ENCODE measurements around the gene ST6GALNAC5.

Gene ST6GALNAC5

DNA sequence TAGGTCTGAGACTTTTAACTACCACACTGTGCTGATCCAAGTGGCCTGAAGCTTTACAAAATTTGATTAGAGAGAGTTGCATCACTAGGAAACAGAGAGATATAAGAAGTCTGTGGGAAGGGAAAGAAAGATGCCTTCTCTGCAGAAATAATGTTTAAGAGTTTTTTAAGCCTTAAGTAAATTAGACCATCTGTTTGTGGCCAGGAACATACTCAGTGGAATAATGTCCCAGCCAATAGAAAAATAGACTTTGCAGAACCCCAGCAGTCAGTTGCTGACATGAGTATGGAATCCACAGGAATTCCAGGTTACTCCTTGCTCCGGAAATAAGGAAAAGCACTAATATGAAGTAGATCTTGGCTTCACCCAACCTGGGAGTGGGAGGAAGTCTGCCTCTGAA, 144.8 kb downstream of the ST6GALNAC5 start:
- 100% methylated on average over 1 of the region's 1 CpG for WGBS
- Histone ChIP-seq H3K27ac (ENCODE audit: low read length, poor library complexity, severe bottlenecking) (no peak overlapping the region), H4K8ac (ENCODE audit: low read length) (no peak overlapping the region), H3K4me2 (ENCODE audit: low read length, poor library complexity, severe bottlenecking) (no peak overlapping the region), H3K23ac (ENCODE audit: low read length in 2 of 2) (no peak overlapping the region), H2BK120ac (ENCODE audit: low read depth, low read length) (no peak overlapping the region), H3K27me3 (ENCODE audit: control insufficient read depth in 1 of 2, insufficient read depth in 1 of 2, low read length in 2 of 2) (peaks cover 2 to 8% of the 10 kb centered on the region in 2 experiments), H2BK5ac (ENCODE audit: low read depth, low read length, poor library complexity, severe bottlenecking) (no peak overlapping the region), H3K4ac (ENCODE audit: low read depth in 1 of 2, low read length in 2 of 2) (no peak overlapping the region), H3K9me3 (ENCODE audit: control insufficient read depth, low read length) (no peaks in the 10 kb centered on the region), H2BK12ac (ENCODE audit: low read length in 2 of 2) (no peak overlapping the region), H3K4me3 (ENCODE audit: insufficient read depth in 1 of 2, low read depth in 1 of 2, low read length in 2 of 2) (no peak overlapping the region), H3K9ac (ENCODE audit: low read length) (no peak overlapping the region), H2BK15ac (ENCODE audit: low read depth, poor library complexity, severe bottlenecking) (no peak overlapping the region), H3K18ac (ENCODE audit: low read depth in 1 of 2, low read length in 2 of 2) (no peak overlapping the region), H3K36me3 (ENCODE audit: control insufficient read depth in 1 of 2, insufficient read depth in 2 of 2, low read depth in 1 of 2, low read length in 2 of 2) (no peaks in the 10 kb centered on the region), H4K91ac (ENCODE audit: low read length) (no peak overlapping the region), H2AK5ac (ENCODE audit: low read length, severe bottlenecking) (no peak overlapping the region), H2AFZ (ENCODE audit: low read depth, low read length) (no peak overlapping the region), H3K14ac (ENCODE audit: low read length in 2 of 2) (no peak overlapping the region), H3K79me1 (replicated peaks; ENCODE audit: low read length, poor library complexity, severe bottlenecking) (no peaks in the 10 kb centered on the region), H3K4me1 (ENCODE audit: control insufficient read depth, insufficient read depth, low read depth, low read length) (no peaks in the 10 kb centered on the region)
- no peak for DNase-seq

GRCh38 chr1:77014073-77014788, 147.0 kb downstream of the ST6GALNAC5 start:
- H3K79me1 ChIP-seq (replicated peaks; ENCODE audit: low read length, poor library complexity, severe bottlenecking) = no peaks in the 10 kb centered on the region
- no peak overlapping the region for H3K4me3 ChIP-seq (ENCODE audit: insufficient read depth in 1 of 2, low read depth in 1 of 2, low read length in 2 of 2)
- H3K27me3 ChIP-seq (ENCODE audit: control insufficient read depth in 1 of 2, insufficient read depth in 1 of 2, low read length in 2 of 2) = peaks cover 18 to 23% of the 10 kb centered on the region in 2 experiments
- H4K8ac ChIP-seq (ENCODE audit: low read length) = no peak overlapping the region
- no peak overlapping the region for H2BK15ac ChIP-seq (ENCODE audit: low read depth, poor library complexity, severe bottlenecking)
- H3K14ac ChIP-seq (ENCODE audit: low read length in 2 of 2) = no peak overlapping the region
- no peaks in the 10 kb centered on the region for H3K4me1 ChIP-seq (ENCODE audit: control insufficient read depth, insufficient read depth, low read depth, low read length)
- 75% methylated on average over 5 of the region's 5 CpGs for WGBS
- H4K91ac ChIP-seq (ENCODE audit: low read length) = no peak overlapping the region
- no peak overlapping the region for H2AFZ ChIP-seq (ENCODE audit: low read depth, low read length)
- H3K9me3 ChIP-seq (ENCODE audit: control insufficient read depth, low read length) = no peaks in the 10 kb centered on the region
- no peaks in the 10 kb centered on the region for H3K36me3 ChIP-seq (ENCODE audit: control insufficient read depth in 1 of 2, insufficient read depth in 2 of 2, low read depth in 1 of 2, low read length in 2 of 2)
- no peak overlapping the region for H3K23ac ChIP-seq (ENCODE audit: low read length in 2 of 2)
- no peak overlapping the region for H3K9ac ChIP-seq (ENCODE audit: low read length)
- no peak overlapping the region for H3K4ac ChIP-seq (ENCODE audit: low read depth in 1 of 2, low read length in 2 of 2)
- no peak for DNase-seq
- no peak overlapping the region for H2BK5ac ChIP-seq (ENCODE audit: low read depth, low read length, poor library complexity, severe bottlenecking)
- no peak overlapping the region for H2AK5ac ChIP-seq (ENCODE audit: low read length, severe bottlenecking)
- H2BK12ac ChIP-seq (ENCODE audit: low read length in 2 of 2) = no peak overlapping the region
- no peak overlapping the region for H2BK120ac ChIP-seq (ENCODE audit: low read depth, low read length)
- H3K4me2 ChIP-seq (ENCODE audit: low read length, poor library complexity, severe bottlenecking) = no peak overlapping the region
- no peak overlapping the region for H3K18ac ChIP-seq (ENCODE audit: low read depth in 1 of 2, low read length in 2 of 2)
- no peak overlapping the region for H3K27ac ChIP-seq (ENCODE audit: low read length, poor library complexity, severe bottlenecking)

DNA sequence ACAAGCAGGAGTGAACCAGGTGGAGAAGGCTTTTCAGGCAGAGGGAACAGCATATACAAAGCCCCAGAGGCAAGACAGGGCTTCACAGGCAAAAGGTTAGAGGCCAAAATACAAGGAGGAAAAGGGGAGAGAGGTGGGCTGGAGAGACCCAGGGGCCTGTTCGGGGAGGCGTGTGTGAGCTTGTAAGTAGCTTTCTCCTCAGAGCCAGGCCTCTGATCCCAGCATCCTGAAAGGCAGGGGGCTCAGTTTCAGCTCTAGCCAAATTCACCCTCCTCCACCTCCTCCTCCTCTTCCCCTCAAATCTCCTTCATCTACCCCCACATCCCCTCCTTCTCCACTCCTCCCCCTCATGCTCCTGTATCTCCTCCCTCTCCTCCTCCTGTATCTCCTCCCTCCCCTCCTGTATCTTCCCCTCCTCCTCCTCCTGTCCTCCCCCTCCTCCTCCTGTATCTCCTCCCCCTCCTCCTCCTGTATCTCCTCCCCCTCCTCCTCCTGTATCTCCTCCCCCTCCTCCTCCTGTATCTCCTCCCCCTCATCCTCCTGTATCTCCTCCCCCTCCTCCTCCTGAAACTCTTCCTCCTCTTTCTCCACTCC, 148.6 kb downstream of the ST6GALNAC5 start:
- no peak overlapping the region for H2BK5ac ChIP-seq (ENCODE audit: low read depth, low read length, poor library complexity, severe bottlenecking)
- no peak overlapping the region for H3K4ac ChIP-seq (ENCODE audit: low read depth in 1 of 2, low read length in 2 of 2)
- H2BK15ac ChIP-seq (ENCODE audit: low read depth, poor library complexity, severe bottlenecking) = no peak overlapping the region
- no peak overlapping the region for H2AK5ac ChIP-seq (ENCODE audit: low read length, severe bottlenecking)
- no peak overlapping the region for H2BK12ac ChIP-seq (ENCODE audit: low read length in 2 of 2)
- H4K8ac ChIP-seq (ENCODE audit: low read length) = no peak overlapping the region
- no peak overlapping the region for H3K4me3 ChIP-seq (ENCODE audit: insufficient read depth in 1 of 2, low read depth in 1 of 2, low read length in 2 of 2)
- no peaks in the 10 kb centered on the region for H3K4me1 ChIP-seq (ENCODE audit: control insufficient read depth, insufficient read depth, low read depth, low read length)
- H3K14ac ChIP-seq (ENCODE audit: low read length in 2 of 2) = no peak overlapping the region
- H3K27ac ChIP-seq (ENCODE audit: low read length, poor library complexity, severe bottlenecking) = no peak overlapping the region
- H3K36me3 ChIP-seq (ENCODE audit: control insufficient read depth in 1 of 2, insufficient read depth in 2 of 2, low read depth in 1 of 2, low read length in 2 of 2) = no peaks in the 10 kb centered on the region
- H2AFZ ChIP-seq (ENCODE audit: low read depth, low read length) = no peak overlapping the region
- H2BK120ac ChIP-seq (ENCODE audit: low read depth, low read length) = no peak overlapping the region
- H3K9ac ChIP-seq (ENCODE audit: low read length) = no peak overlapping the region
- WGBS = no CpG with 5 or more reads among the region's 2 CpGs
- no peak for DNase-seq
- peaks cover 20 to 28% of the 10 kb centered on the region in 2 experiments for H3K27me3 ChIP-seq (ENCODE audit: control insufficient read depth in 1 of 2, insufficient read depth in 1 of 2, low read length in 2 of 2)
- no peaks in the 10 kb centered on the region for H3K9me3 ChIP-seq (ENCODE audit: control insufficient read depth, low read length)
- no peak overlapping the region for H3K4me2 ChIP-seq (ENCODE audit: low read length, poor library complexity, severe bottlenecking)
- H3K18ac ChIP-seq (ENCODE audit: low read depth in 1 of 2, low read length in 2 of 2) = no peak overlapping the region
- no peak overlapping the region for H4K91ac ChIP-seq (ENCODE audit: low read length)
- H3K23ac ChIP-seq (ENCODE audit: low read length in 2 of 2) = no peak overlapping the region
- no peaks in the 10 kb centered on the region for H3K79me1 ChIP-seq (replicated peaks; ENCODE audit: low read length, poor library complexity, severe bottlenecking)

- no peak overlapping the region for H2BK5ac ChIP-seq (ENCODE audit: low read depth, low read length, poor library complexity, severe bottlenecking)
- WGBS = 70% methylated on average over 2 of the region's 2 CpGs
- no peak overlapping the region for H3K27ac ChIP-seq (ENCODE audit: low read length, poor library complexity, severe bottlenecking)
- H4K91ac ChIP-seq (ENCODE audit: low read length) = no peak overlapping the region
- H3K18ac ChIP-seq (ENCODE audit: low read depth in 1 of 2, low read length in 2 of 2) = no peak overlapping the region
- peaks cover 20 to 28% of the 10 kb centered on the region in 2 experiments for H3K27me3 ChIP-seq (ENCODE audit: control insufficient read depth in 1 of 2, insufficient read depth in 1 of 2, low read length in 2 of 2)
- no peak overlapping the region for H3K4me2 ChIP-seq (ENCODE audit: low read length, poor library complexity, severe bottlenecking)
- no peak overlapping the region for H4K8ac ChIP-seq (ENCODE audit: low read length)
- no peaks in the 10 kb centered on the region for H3K9me3 ChIP-seq (ENCODE audit: control insufficient read depth, low read length)
- H3K9ac ChIP-seq (ENCODE audit: low read length) = no peak overlapping the region
- no peak overlapping the region for H2BK120ac ChIP-seq (ENCODE audit: low read depth, low read length)
- no peak overlapping the region for H2AFZ ChIP-seq (ENCODE audit: low read depth, low read length)
- H3K36me3 ChIP-seq (ENCODE audit: control insufficient read depth in 1 of 2, insufficient read depth in 2 of 2, low read depth in 1 of 2, low read length in 2 of 2) = no peaks in the 10 kb centered on the region
- H3K23ac ChIP-seq (ENCODE audit: low read length in 2 of 2) = no peak overlapping the region
- no peak overlapping the region for H3K14ac ChIP-seq (ENCODE audit: low read length in 2 of 2)
- no peak overlapping the region for H2BK15ac ChIP-seq (ENCODE audit: low read depth, poor library complexity, severe bottlenecking)
- no peak overlapping the region for H3K4ac ChIP-seq (ENCODE audit: low read depth in 1 of 2, low read length in 2 of 2)
- no peak overlapping the region for H2AK5ac ChIP-seq (ENCODE audit: low read length, severe bottlenecking)
- H3K4me3 ChIP-seq (ENCODE audit: insufficient read depth in 1 of 2, low read depth in 1 of 2, low read length in 2 of 2) = no peak overlapping the region
- H3K4me1 ChIP-seq (ENCODE audit: control insufficient read depth, insufficient read depth, low read depth, low read length) = no peaks in the 10 kb centered on the region
- H3K79me1 ChIP-seq (replicated peaks; ENCODE audit: low read length, poor library complexity, severe bottlenecking) = no peaks in the 10 kb centered on the region
- DNase-seq = no peak
- no peak overlapping the region for H2BK12ac ChIP-seq (ENCODE audit: low read length in 2 of 2)
Measured at GRCh38 chr1:77016386-77016985, 149.2 kb downstream of the ST6GALNAC5 start.
